Heart right ventricle (tissue), 16 donors: ENCODE measurements around the gene AVPR2. TPM values are rescaled to one million over a fixed set of nuclear protein-coding genes. Genes with fewer than 3 reads are reported as not detected.

Experiments used
- ATAC-seq, 8 donors: fragments of 200-7000 bp; cut with Tn5 transposase; one replicate each; pipeline ENCODE4 v1.9.1; 2020; ENCODE audit warnings: mild to moderate bottlenecking in 8 of 8, moderate library complexity in 8 of 8, moderate number of reproducible peaks in 1 of 8
- DNase-seq, 2 donors: peaks; one replicate each; pipeline ENCODE4 v3.0.0-alpha.2; 2020
- H3K27ac ChIP-seq, 10 donors: fragments of 200-600 bp; sonication (generic) in 2 of 10; one replicate each; pipeline versions ENCODE4 v1.5.0 to v1.8.0; 2020 to 2022; ENCODE audit warnings: mild to moderate bottlenecking in 3 of 10
- H3K27me3 ChIP-seq, 7 donors: fragments of 200-600 bp; one replicate each; pipeline ENCODE4 v1.8.0; 2021 to 2022; ENCODE audit warnings: mild to moderate bottlenecking in 2 of 7
- H3K36me3 ChIP-seq, 9 donors: fragments of 200-600 bp; sonication (generic) in 1 of 9; one replicate each; pipeline versions ENCODE4 v1.5.0 to v1.8.0; 2020 to 2022; ENCODE audit warnings: mild to moderate bottlenecking in 2 of 9
- H3K4me1 ChIP-seq, 9 donors: fragments of 200-600 bp; sonication (generic) in 1 of 9; one replicate each; pipeline versions ENCODE4 v1.5.0 to v1.8.0; 2020 to 2022; ENCODE audit warnings: mild to moderate bottlenecking in 4 of 9
- H3K4me3 ChIP-seq, 10 donors: fragments of 200-600 bp; sonication (generic) in 2 of 10; one replicate each; pipeline versions ENCODE4 v1.5.0 to v1.8.0; 2020 to 2022; ENCODE audit warnings: mild to moderate bottlenecking in 7 of 10, moderate library complexity in 2 of 10
- H3K9me3 ChIP-seq, 11 donors: fragments of 200-600 bp in 10 of 11; sonication (generic) in 2 of 11; one replicate each; pipeline versions ENCODE4 v1.5.0 to v1.8.0; 2013 to 2022; ENCODE audit warnings: mild to moderate bottlenecking in 2 of 11, control low read depth in 1 of 11, moderate library complexity in 1 of 11
- CTCF ChIP-seq, 9 donors: fragments of 200-600 bp; sonication (generic) in 2 of 9; IDR thresholded peaks; one replicate each; pipeline versions ENCODE4 v1.5.0 to v1.8.0; 2021 to 2022; ENCODE audit warnings: antibody characterized with exemption in 9 of 9, mild to moderate bottlenecking in 5 of 9, moderate library complexity in 1 of 9
- WGBS, 2 donors: extraction: QIAGEN DNeasy Blood & Tissue Kit; methylation state at CpG; one replicate each; pipeline ENCODE4 v1.1.7; 2013; ENCODE audit warnings: inconsistent platforms in 1 of 2; 5-methylcytosine and 5-hydroxymethylcytosine counted together
- intact Hi-C, 10 donors: fragments of 100-400 bp; cut with DNase I; formaldehyde crosslinking; loops; one replicate each; pipeline versions ENCODE4 v1.11.1 to v1.14.2; 2022
- polyA plus RNA-seq, 2 donors: library from polyadenylated mRNA; stranded (reverse); fragments of 200-250 nt; gene quantifications; one replicate each; pipeline ENCODE4 v1.2.3, GENCODE V29; 2013
- total RNA-seq, 10 donors: library from RNA; stranded (reverse); fragmentation: NEBNext Ultra II Directional in 3 of 10; extraction: Animal tissue kit (Norgen Biotek cat#: 25700) in 3 of 10; gene quantifications; one replicate each; pipeline versions ENCODE4 v1.2.1 to v1.2.4, GENCODE V29; 2021 to 2023
- donor health status: Arrhythmogenic right ventricular cardiomyopathy.
- donor health status: ischemic (EF 13 %, LVEDD 7.1; RV severe dilation, severe dysfunction).
- donor health status: healthy with polysubstance abuse.
- donor health status: DM: no; HTN: yes; CAD: no.
- donor health status: DM: no; HTN: no; CAD: no.
- donor health status: ischemic (EF 25% LVEDD 6.9; RV normal size, moderate dysfunction).
- donor health status: ischemic (EF 25% LVEDD 5.7; RV mildly dilated, moderate dysfunction).
- donor health status: healthy.
- donor health status: DM: yes; HTN: yes; CAD: no.
- donor health status: Ischemic cardiomyopathy.
- donor health status: ischemic (EF 35%, LVEDD 5.7; RV mildly dilated, moderate dysfunction).
- donor health status: nonischemic (EF 11% LVEDD 7.7; RV severe dilation, severe dysfunction).
- donor health status: DM: yes; HTN: yes; CAD: no.
- donor health status: PGD.
- donor health status: ischemic (EF 29% LVEDD 5.4; RV normal size, mild dysfunction).
- donor health status: nonischemic (EF 23%, LVEDD 6.1; RV moderate dilation, normal function).

Gene AVPR2
- total and polyA plus RNA-seq, 12 donors, result 1.4 to 8.9 (median 2.4) TPM

GRCh38 chrX:153873282-153874084, 31.0 kb upstream of the AVPR2 start:
- Histone ChIP-seq H3K36me3 (no peaks in the 10 kb centered on the region), H3K4me3 (no peak overlapping the region), H3K27me3 (peaks cover 0 to 88% (median 0%) of the 10 kb centered on the region in 7 donors), H3K4me1 (no peaks in the 10 kb centered on the region), H3K9me3 (no peaks in the 10 kb centered on the region), H3K27ac (no peak overlapping the region)
- 18 to 38% methylated on average over 4 to 7 of the region's 7 CpGs for WGBS, 2 donors
- no peak for TF ChIP-seq CTCF (IDR thresholded peaks at IDR 0.05)
- ATAC-seq, result no peak
- intact Hi-C loops, result no loop called here
- no peak for DNase-seq

- Histone ChIP-seq H3K4me3 (no peak overlapping the region), H3K27ac (no peak overlapping the region), H3K9me3 (no peaks in the 10 kb centered on the region), H3K27me3 (peaks cover 0 to 93% (median 0%) of the 10 kb centered on the region in 7 donors), H3K36me3 (no peaks in the 10 kb centered on the region), H3K4me1 (no peaks in the 10 kb centered on the region)
- 18 to 30% methylated on average over 2 to 3 of the region's 3 CpGs for WGBS, 2 donors
- intact Hi-C loops, result no loop called here
- ATAC-seq (no peak), DNase-seq (no peak)
- no peak for TF ChIP-seq CTCF (IDR thresholded peaks at IDR 0.05)
Measured at GRCh38 chrX:153874085-153874365, 30.4 kb upstream of the AVPR2 start.

GRCh38 chrX:153874366-153875125, 29.9 kb upstream of the AVPR2 start:
- Histone ChIP-seq H3K27me3 (peaks cover 0 to 94% (median 0%) of the 10 kb centered on the region in 7 donors), H3K36me3 (no peaks in the 10 kb centered on the region), H3K4me1 (no peaks in the 10 kb centered on the region), H3K9me3 (no peaks in the 10 kb centered on the region), H3K27ac (no peak overlapping the region), H3K4me3 (no peak overlapping the region)
- intact Hi-C loops, result no loop called here
- 85% methylated on average over 13 of the region's 13 CpGs for WGBS, 2 donors
- ATAC-seq (no peak), DNase-seq (no peak)
- TF ChIP-seq CTCF (IDR thresholded peaks at IDR 0.05), result no peak

GRCh38 chrX:153875391-153876111, 28.9 kb upstream of the AVPR2 start:
- Histone ChIP-seq H3K9me3 (no peaks in the 10 kb centered on the region), H3K27ac (no peak overlapping the region)
- peak; percentile 51 to 52 for DNase-seq

More at GRCh38 chrX:153875391-153876111, 28.9 kb upstream of the AVPR2 start:
- no peak for TF ChIP-seq CTCF (IDR thresholded peaks at IDR 0.05)
- H3K4me1 ChIP-seq, result no peaks in the 10 kb centered on the region
- ATAC-seq, result peak; percentile 69 to 91 (median 78)
- intact Hi-C loops, result no loop called here
- peaks cover 0 to 94% (median 6%) of the 10 kb centered on the region in 7 donors for H3K27me3 ChIP-seq
- H3K4me3 ChIP-seq, result no peak overlapping the region
- WGBS, 2 donors, result 1 to 2% methylated on average over 20 to 41 of the region's 42 CpGs
- no peaks in the 10 kb centered on the region for H3K36me3 ChIP-seq
